OCI-LY7 (cell line): ENCODE measurements around the gene CABP7. TPM values are rescaled to one million over a fixed set of nuclear protein-coding genes. Genes with fewer than 3 reads are reported as not detected.

Source experiments
- BruUV-seq: library from RNA; stranded (reverse); fragments of 400-500 nt; replicated peaks from 2 replicates; lab custom pipeline; 2021; lab: Mats Ljungman, UMichigan
- CTCF ChIA-PET: fragments of 300-600 bp; sonication (Branson Sonifier 250); formaldehyde crosslinking; loops from one replicate; lab custom pipeline; 2022; ENCODE audit warnings: antibody characterized with exemption; ENCODE audit not compliant: unreplicated experiment; lab: Charles Lee
- POLR2A ChIA-PET: fragments of 300-600 bp; sonication (Branson Sonifier 250); formaldehyde crosslinking; loops from one replicate; lab custom pipeline; 2022; ENCODE audit warnings: antibody characterized with exemption; lab: Charles Lee
- DNase-seq: peaks from one replicate; pipeline ENCODE4 v3.0.0-alpha.2; 2015; ENCODE audit warnings: low spot score
- H2AFZ ChIP-seq: fragments of 200-600 bp; sonication (generic), shearing (Covaris generic); 2 replicates; pipeline ENCODE4 v1.6.1; 2014; ENCODE audit warnings: mild to moderate bottlenecking, antibody characterized with exemption, low read length, moderate library complexity
- H3K27ac ChIP-seq: fragments of 200-600 bp; sonication (generic); 2 replicates; pipeline ENCODE4 v1.5.1; 2014; ENCODE audit warnings: mixed run types, low read depth, mild to moderate bottlenecking, moderate library complexity, low read length, inconsistent platforms; ENCODE audit not compliant: poor library complexity, severe bottlenecking
- H3K36me3 ChIP-seq: fragments of 200-600 bp; sonication (generic); 2 replicates; pipeline ENCODE4 v1.6.1; 2014; ENCODE audit warnings: mild to moderate bottlenecking, antibody characterized with exemption, low read length, moderate library complexity, mixed read lengths; ENCODE audit not compliant: insufficient read depth
- H3K4me1 ChIP-seq: fragments of 200-600 bp; sonication (generic); 2 replicates; pipeline ENCODE4 v1.5.1; 2014; ENCODE audit warnings: mild to moderate bottlenecking, low read length; ENCODE audit not compliant: insufficient read depth, poor library complexity, severe bottlenecking
- H3K4me2 ChIP-seq: fragments of 200-600 bp; sonication (generic); 2 replicates; pipeline ENCODE4 v1.6.1; 2014; ENCODE audit warnings: mild to moderate bottlenecking, low read length
- H3K4me3 ChIP-seq: fragments of 200-600 bp; sonication (generic); 2 replicates; pipeline ENCODE4 v1.5.1; 2014; ENCODE audit warnings: mild to moderate bottlenecking, low read depth, low read length; ENCODE audit not compliant: poor library complexity, severe bottlenecking
- H3K79me2 ChIP-seq: fragments of 200-600 bp; sonication (generic); 2 replicates; pipeline ENCODE4 v1.6.1; 2016; ENCODE audit warnings: low read depth, mild to moderate bottlenecking, low read length, moderate library complexity, mixed read lengths; ENCODE audit not compliant: insufficient read depth
- H3K9me2 ChIP-seq: fragments of 200-600 bp; sonication (generic); 2 replicates; pipeline ENCODE4 v1.6.1; 2016; ENCODE audit warnings: mild to moderate bottlenecking, low read length, mixed read lengths; ENCODE audit not compliant: insufficient read depth
- H3K9me3 ChIP-seq: fragments of 200-600 bp; sonication (generic); 2 replicates; pipeline ENCODE4 v1.6.1; 2014; ENCODE audit warnings: mild to moderate bottlenecking, mixed run types, low read length, mixed read lengths
- H4K20me1 ChIP-seq: fragments of 200-600 bp; sonication (generic); 2 replicates; pipeline ENCODE4 v1.6.1; 2014; ENCODE audit warnings: mild to moderate bottlenecking, antibody characterized with exemption, low read length, moderate library complexity, mixed read lengths; ENCODE audit not compliant: insufficient read depth
- EZH2phosphoT487 ChIP-seq: fragments of 200-600 bp; sonication (generic); IDR thresholded peaks from 2 replicates; pipeline ENCODE4 v1.6.1; 2018; ENCODE audit warnings: low read depth, borderline replicate concordance, mild to moderate bottlenecking, mixed run types, antibody characterized with exemption, low read length, moderate library complexity, mixed read lengths
- intact Hi-C: fragments of 100-400 bp; cut with micrococcal nuclease; formaldehyde crosslinking; loops from one replicate; pipeline ENCODE4 v1.10.0; 2022; ENCODE audit not compliant: unreplicated experiment
- total RNA-seq, 2 experiments: library from RNA; depleted of rRNA in 1 of 2; stranded (reverse); fragments of >200 nt in 1 of 2; shearing (Covaris generic) in 1 of 2; gene quantifications; 2 replicates each; pipeline ENCODE4 v1.2.3, GENCODE V29; 2014 to 2022
- TF ChIP-seq, protein P1 (sequence below): fragments of 200-600 bp; sonication (generic); conservative IDR thresholded peaks from 2 replicates; pipeline ENCODE4 v1.5.1; 2014; ENCODE audit warnings: mild to moderate bottlenecking, antibody characterized with exemption, low read length, moderate library complexity, mixed read lengths

Gene CABP7
- total RNA-seq, 2 experiments from 2014 or later: 0.06 TPM; not detected in 1

GRCh38 chr22:29722587-29722986 is 2.8 kb downstream of the CABP7 start:
- H3K4me1 ChIP-seq: no peaks in the 10 kb centered on the region
- CTCF ChIA-PET: interaction anchor here (1.1 kb wide), 1 partner anchor 21 kb away, joined by 3 read pairs; no protein-coding TSS in a partner anchor

GRCh38 chr22:29723766-29724165 is 4.0 kb downstream of the CABP7 start:
- Histone ChIP-seq H3K4me2 (no peak overlapping the region), H3K9me3 (no peaks in the 10 kb centered on the region), H2AFZ (no peak overlapping the region), H3K9me2 (no peaks in the 10 kb centered on the region), H4K20me1 (no peaks in the 10 kb centered on the region), H3K4me3 (no peak overlapping the region), H3K27ac (no peak overlapping the region), H3K36me3 (no peaks in the 10 kb centered on the region), H3K4me1 (no peaks in the 10 kb centered on the region), H3K79me2 (no peaks in the 10 kb centered on the region)
- no TSS peak for BruUV-seq
- POLR2A ChIA-PET: no interaction called here
- intact Hi-C loops: no loop called here
- CTCF ChIA-PET: interaction anchor here (1.1 kb wide), 1 partner anchor 22 kb away, joined by 3 read pairs; no protein-coding TSS in a partner anchor
- DNase-seq: no peak
- TF ChIP-seq, protein P1, sequence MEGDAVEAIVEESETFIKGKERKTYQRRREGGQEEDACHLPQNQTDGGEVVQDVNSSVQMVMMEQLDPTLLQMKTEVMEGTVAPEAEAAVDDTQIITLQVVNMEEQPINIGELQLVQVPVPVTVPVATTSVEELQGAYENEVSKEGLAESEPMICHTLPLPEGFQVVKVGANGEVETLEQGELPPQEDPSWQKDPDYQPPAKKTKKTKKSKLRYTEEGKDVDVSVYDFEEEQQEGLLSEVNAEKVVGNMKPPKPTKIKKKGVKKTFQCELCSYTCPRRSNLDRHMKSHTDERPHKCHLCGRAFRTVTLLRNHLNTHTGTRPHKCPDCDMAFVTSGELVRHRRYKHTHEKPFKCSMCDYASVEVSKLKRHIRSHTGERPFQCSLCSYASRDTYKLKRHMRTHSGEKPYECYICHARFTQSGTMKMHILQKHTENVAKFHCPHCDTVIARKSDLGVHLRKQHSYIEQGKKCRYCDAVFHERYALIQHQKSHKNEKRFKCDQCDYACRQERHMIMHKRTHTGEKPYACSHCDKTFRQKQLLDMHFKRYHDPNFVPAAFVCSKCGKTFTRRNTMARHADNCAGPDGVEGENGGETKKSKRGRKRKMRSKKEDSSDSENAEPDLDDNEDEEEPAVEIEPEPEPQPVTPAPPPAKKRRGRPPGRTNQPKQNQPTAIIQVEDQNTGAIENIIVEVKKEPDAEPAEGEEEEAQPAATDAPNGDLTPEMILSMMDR: no peak
- TF ChIP-seq EZH2phosphoT487: no peak

More at GRCh38 chr22:29722587-29722986, 2.8 kb downstream of the CABP7 start:
- Histone ChIP-seq H3K9me2 (no peaks in the 10 kb centered on the region), H3K27ac (no peak overlapping the region), H3K9me3 (no peaks in the 10 kb centered on the region), H3K36me3 (no peaks in the 10 kb centered on the region), H2AFZ (no peak overlapping the region), H3K4me2 (no peak overlapping the region), H3K79me2 (no peaks in the 10 kb centered on the region), H4K20me1 (no peaks in the 10 kb centered on the region), H3K4me3 (no peak overlapping the region)
- no peak for DNase-seq
- POLR2A ChIA-PET: no interaction called here
- intact Hi-C loops: no loop called here
- TF ChIP-seq EZH2phosphoT487: no peak
- TF ChIP-seq, protein P1: no peak
- no TSS peak for BruUV-seq

GRCh38 chr22:29724843-29725242 is 5.0 kb downstream of the CABP7 start:
- no peak for TF ChIP-seq EZH2phosphoT487
- TF ChIP-seq, protein P1: no peak
- Histone ChIP-seq H3K9me3 (no peaks in the 10 kb centered on the region), H2AFZ (no peak overlapping the region), H3K4me1 (no peaks in the 10 kb centered on the region), H4K20me1 (no peaks in the 10 kb centered on the region), H3K27ac (no peak overlapping the region), H3K79me2 (no peaks in the 10 kb centered on the region), H3K4me2 (no peak overlapping the region), H3K36me3 (no peaks in the 10 kb centered on the region), H3K9me2 (no peaks in the 10 kb centered on the region), H3K4me3 (no peak overlapping the region)
- ChIA-PET CTCF (interaction anchor here (0.6 kb wide), 1 partner anchor 49 kb away, joined by 5 read pairs; no protein-coding TSS in a partner anchor), POLR2A (no interaction called here)
- DNase-seq: no peak
- no TSS peak for BruUV-seq
- intact Hi-C loops: no loop called here
